GM12878 (cell line): ENCODE data around the gene NUDT14.

ENCODE experiments used
- CUX1 ChIP-seq: IDR thresholded peaks from 2 replicates; pipeline ENCODE4 v1.6.1; 2012; ENCODE audit warnings: improper control_type of control experiment, low read depth, low read length; ENCODE audit not compliant: insufficient replicate concordance
- FOXM1 ChIP-seq: IDR thresholded peaks from 2 replicates; pipeline ENCODE4 v1.6.1; 2012; ENCODE audit warnings: low read depth, mild to moderate bottlenecking, inconsistent platforms, low read length, moderate library complexity
- HDAC6 ChIP-seq: fragments of 200-600 bp; sonication (generic); IDR thresholded peaks from one replicate; pipeline ENCODE4 v1.8.0; 2017; ENCODE audit warnings: antibody characterized with exemption; ENCODE audit not compliant: unreplicated experiment
- KAT2A ChIP-seq: conservative IDR thresholded peaks from 2 replicates; pipeline ENCODE4 v1.6.1; 2011; ENCODE audit warnings: low read depth, low read length; ENCODE audit not compliant: control insufficient read depth
- POLR2A ChIP-seq: IDR thresholded peaks from 2 replicates; pipeline ENCODE4 v1.6.1; 2011; ENCODE audit warnings: low read depth, mild to moderate bottlenecking, low read length
- RFX5 ChIP-seq: IDR thresholded peaks from 2 replicates; pipeline ENCODE4 v1.6.1; 2011; ENCODE audit warnings: low read depth, low read length, improper control_type of control experiment
- TF ChIP-seq, protein P1 (sequence below), 3 experiments: IDR thresholded peaks in 2 of 3; conservative IDR thresholded peaks in 1 of 3; 2 replicates each; pipeline ENCODE4 v1.5.1; 2011; ENCODE audit warnings: low read depth in 3 of 3, low read length in 3 of 3, mild to moderate bottlenecking in 3 of 3, control low read depth in 2 of 3, moderate library complexity in 2 of 3, inconsistent platforms in 1 of 3, mixed read lengths in 1 of 3; ENCODE audit not compliant: control insufficient read depth in 2 of 3, insufficient read depth in 1 of 3; ENCODE audit errors: extremely low read depth in 1 of 3
- TF ChIP-seq, protein P2 (sequence below): IDR thresholded peaks from 2 replicates; pipeline ENCODE4 v1.6.1; 2012; ENCODE audit warnings: low read length, inconsistent platforms

- TF ChIP-seq RFX5 (no peak), POLR2A (no peak), HDAC6 (no peak), CUX1 (no peak), FOXM1 (no peak), KAT2A (no peak)
- TF ChIP-seq, protein P1, sequence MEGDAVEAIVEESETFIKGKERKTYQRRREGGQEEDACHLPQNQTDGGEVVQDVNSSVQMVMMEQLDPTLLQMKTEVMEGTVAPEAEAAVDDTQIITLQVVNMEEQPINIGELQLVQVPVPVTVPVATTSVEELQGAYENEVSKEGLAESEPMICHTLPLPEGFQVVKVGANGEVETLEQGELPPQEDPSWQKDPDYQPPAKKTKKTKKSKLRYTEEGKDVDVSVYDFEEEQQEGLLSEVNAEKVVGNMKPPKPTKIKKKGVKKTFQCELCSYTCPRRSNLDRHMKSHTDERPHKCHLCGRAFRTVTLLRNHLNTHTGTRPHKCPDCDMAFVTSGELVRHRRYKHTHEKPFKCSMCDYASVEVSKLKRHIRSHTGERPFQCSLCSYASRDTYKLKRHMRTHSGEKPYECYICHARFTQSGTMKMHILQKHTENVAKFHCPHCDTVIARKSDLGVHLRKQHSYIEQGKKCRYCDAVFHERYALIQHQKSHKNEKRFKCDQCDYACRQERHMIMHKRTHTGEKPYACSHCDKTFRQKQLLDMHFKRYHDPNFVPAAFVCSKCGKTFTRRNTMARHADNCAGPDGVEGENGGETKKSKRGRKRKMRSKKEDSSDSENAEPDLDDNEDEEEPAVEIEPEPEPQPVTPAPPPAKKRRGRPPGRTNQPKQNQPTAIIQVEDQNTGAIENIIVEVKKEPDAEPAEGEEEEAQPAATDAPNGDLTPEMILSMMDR (IDR thresholded peaks at IDR 0.05 in 2 of 3, conservative IDR thresholded peaks at IDR 0.05 in 1 of 3; ENCODE audit: control insufficient read depth in 2 of 3, extremely low read depth in 1 of 3, insufficient read depth in 1 of 3, low read depth in 3 of 3, low read length in 3 of 3) = no peak
- TF ChIP-seq, protein P2, sequence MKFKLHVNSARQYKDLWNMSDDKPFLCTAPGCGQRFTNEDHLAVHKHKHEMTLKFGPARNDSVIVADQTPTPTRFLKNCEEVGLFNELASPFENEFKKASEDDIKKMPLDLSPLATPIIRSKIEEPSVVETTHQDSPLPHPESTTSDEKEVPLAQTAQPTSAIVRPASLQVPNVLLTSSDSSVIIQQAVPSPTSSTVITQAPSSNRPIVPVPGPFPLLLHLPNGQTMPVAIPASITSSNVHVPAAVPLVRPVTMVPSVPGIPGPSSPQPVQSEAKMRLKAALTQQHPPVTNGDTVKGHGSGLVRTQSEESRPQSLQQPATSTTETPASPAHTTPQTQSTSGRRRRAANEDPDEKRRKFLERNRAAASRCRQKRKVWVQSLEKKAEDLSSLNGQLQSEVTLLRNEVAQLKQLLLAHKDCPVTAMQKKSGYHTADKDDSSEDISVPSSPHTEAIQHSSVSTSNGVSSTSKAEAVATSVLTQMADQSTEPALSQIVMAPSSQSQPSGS = no peak
Observed at GRCh38 chr14:105155071-105155651, 26.0 kb downstream of the NUDT14 start.
